ENCODE data around the gene TNK2.
A peak's percentile ranks its signal among the peaks of the same experiment; 100 is the strongest.
"Not testable (repeated sequence)": the region's sequence is repeated elsewhere in the genome, so short reads cannot be mapped to it uniquely, and the experiment has no call there.

TNK2 gene

DNA sequence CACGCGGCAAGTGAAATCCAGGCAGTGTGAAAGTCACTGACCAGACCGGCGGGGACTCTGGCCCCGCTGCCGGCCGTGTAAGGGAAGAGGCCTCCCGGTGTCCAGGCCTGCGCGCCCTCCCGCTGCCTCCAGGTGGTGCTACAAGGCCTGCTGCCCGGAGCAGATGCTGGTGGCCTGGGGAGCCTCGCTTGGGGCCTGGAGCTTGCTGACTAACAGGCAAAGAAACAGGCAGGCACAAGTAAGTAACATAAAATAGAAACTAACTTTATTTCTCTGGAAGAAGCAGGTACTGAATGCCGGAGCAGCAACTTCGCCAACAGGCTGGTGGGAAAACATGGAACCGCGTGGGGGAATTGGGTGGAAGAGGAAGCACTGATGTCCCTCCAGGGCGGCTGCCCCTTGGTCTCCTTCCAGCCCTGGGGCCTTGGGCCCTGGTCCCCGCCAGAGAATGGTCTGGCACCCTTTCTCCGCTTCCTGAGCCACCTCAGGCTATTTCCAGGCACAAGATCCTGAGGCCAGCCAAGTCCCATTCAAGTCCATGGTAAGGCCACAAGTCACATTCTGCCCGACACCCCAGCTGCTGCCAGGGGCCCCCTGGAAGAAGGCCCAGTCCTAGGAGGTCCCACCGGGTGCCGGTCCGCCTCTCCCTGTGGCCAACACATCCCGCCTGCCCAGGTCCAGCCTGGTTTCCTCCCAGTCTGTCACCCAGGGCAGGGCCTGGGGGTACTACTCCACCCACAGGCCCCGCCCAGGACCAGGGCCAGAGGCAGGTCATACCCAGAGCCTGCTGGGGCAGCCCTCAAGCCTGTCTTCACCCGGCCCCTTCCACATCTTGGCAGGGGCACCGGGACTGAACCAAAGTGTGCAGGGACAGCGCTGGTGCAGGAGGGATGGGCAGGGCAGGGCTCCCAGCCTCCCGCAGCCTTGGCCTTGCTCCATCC, 45.0 kb downstream of the TNK2 start:
- Histone ChIP-seq H3K4me2 (ENCODE audit: low read length) (no peak overlapping the region), H3F3A (ENCODE audit: insufficient read depth, low read length) (0 out of 2 replicates have a peak, but pooled peaks cover 3% of the 10 kb centered on the region), H3K36me3 (ENCODE audit: insufficient read depth, low read length) (peaks cover 53% of the 10 kb centered on the region), H3K27ac (ENCODE audit: low read depth, low read length, poor library complexity, severe bottlenecking) (no peak overlapping the region), H3K27me3 (ENCODE audit: insufficient read depth, low read length) (no peaks in the 10 kb centered on the region), H3K4me3 (ENCODE audit: low read depth, low read length, poor library complexity, severe bottlenecking) (no peak overlapping the region), H3K9me2 (ENCODE audit: low read depth, low read length) (no peaks in the 10 kb centered on the region), H3K9ac (ENCODE audit: low read length) (no peak overlapping the region), H3K9me3 (ENCODE audit: low read length) (no peaks in the 10 kb centered on the region), H3K79me2 (ENCODE audit: insufficient read depth, low read length) (no peaks in the 10 kb centered on the region), H2AFZ (ENCODE audit: low read length) (no peak overlapping the region), H3K4me1 (ENCODE audit: insufficient read depth, low read length, severe bottlenecking) (peaks cover 7% of the 10 kb centered on the region), H4K20me1 (ENCODE audit: insufficient read depth, low read length) (no peaks in the 10 kb centered on the region)
- TF ChIP-seq, protein P1, sequence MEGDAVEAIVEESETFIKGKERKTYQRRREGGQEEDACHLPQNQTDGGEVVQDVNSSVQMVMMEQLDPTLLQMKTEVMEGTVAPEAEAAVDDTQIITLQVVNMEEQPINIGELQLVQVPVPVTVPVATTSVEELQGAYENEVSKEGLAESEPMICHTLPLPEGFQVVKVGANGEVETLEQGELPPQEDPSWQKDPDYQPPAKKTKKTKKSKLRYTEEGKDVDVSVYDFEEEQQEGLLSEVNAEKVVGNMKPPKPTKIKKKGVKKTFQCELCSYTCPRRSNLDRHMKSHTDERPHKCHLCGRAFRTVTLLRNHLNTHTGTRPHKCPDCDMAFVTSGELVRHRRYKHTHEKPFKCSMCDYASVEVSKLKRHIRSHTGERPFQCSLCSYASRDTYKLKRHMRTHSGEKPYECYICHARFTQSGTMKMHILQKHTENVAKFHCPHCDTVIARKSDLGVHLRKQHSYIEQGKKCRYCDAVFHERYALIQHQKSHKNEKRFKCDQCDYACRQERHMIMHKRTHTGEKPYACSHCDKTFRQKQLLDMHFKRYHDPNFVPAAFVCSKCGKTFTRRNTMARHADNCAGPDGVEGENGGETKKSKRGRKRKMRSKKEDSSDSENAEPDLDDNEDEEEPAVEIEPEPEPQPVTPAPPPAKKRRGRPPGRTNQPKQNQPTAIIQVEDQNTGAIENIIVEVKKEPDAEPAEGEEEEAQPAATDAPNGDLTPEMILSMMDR (IDR thresholded peaks at IDR 0.05; ENCODE audit: low read length): peak; percentile 98
- no peak for TF ChIP-seq EZH2 (IDR thresholded peaks at IDR 0.05; ENCODE audit: borderline replicate concordance, low read length)

DNA sequence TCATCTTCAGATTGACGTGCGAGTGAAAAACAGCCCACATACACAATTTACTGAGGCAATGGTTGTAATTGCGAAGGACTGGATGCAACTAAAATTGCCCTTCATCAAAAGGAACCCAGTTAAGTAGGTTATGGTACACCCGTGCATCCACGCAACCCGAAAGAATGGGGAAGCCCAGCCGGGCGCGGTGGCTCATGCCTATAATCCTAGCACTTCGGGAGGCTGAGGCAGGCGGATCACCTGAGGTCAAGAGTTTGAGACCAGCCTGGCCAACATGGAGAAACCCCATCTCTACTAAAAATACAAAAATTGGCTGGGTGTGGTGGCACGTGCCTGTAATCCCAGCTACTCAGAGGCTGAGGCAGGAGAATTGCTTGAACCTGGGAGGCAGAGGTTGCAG, 46.0 kb downstream of the TNK2 start:
- not testable (repeated sequence) for H3K4me2 ChIP-seq (ENCODE audit: low read length); H4K20me1 ChIP-seq (ENCODE audit: insufficient read depth, low read length); H3K4me3 ChIP-seq (ENCODE audit: low read depth, low read length, poor library complexity, severe bottlenecking); H2AFZ ChIP-seq (ENCODE audit: low read length); H3K9me2 ChIP-seq (ENCODE audit: low read depth, low read length); H3K9ac ChIP-seq (ENCODE audit: low read length); H3K9me3 ChIP-seq (ENCODE audit: low read length); H3F3A ChIP-seq (ENCODE audit: insufficient read depth, low read length); H3K4me1 ChIP-seq (ENCODE audit: insufficient read depth, low read length, severe bottlenecking); H3K27ac ChIP-seq (ENCODE audit: low read depth, low read length, poor library complexity, severe bottlenecking); H3K79me2 ChIP-seq (ENCODE audit: insufficient read depth, low read length); H3K27me3 ChIP-seq (ENCODE audit: insufficient read depth, low read length)
- peaks cover 43% of the 10 kb centered on the region for H3K36me3 ChIP-seq (ENCODE audit: insufficient read depth, low read length)

DNA sequence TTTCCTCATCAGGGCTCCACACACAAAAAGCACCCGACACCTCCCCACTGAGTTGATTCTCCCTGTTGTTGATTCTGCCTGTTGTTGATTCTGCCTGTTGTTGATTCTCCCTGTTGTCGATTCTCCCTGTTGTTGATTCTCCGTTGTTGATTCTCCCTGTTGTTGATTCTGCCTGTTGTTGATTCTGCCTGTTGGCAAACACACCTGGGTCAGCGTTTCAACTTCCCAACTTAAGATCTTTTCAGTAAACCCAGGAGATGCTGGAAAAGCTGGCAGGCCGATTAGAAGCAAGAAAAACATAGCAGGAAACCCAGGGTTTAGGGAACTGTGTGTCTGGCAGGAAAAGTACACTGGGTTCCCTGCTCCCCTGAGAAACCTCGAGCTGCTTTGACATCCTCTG, 47.9 kb downstream of the TNK2 start:
- no peak overlapping the region for H3K4me2 ChIP-seq (ENCODE audit: low read length)
- no peak overlapping the region for H2AFZ ChIP-seq (ENCODE audit: low read length)
- H3K36me3 ChIP-seq (ENCODE audit: insufficient read depth, low read length): peaks cover 28% of the 10 kb centered on the region
- no peaks in the 10 kb centered on the region for H3K9me2 ChIP-seq (ENCODE audit: low read depth, low read length)
- TF ChIP-seq EZH2 (IDR thresholded peaks at IDR 0.05; ENCODE audit: borderline replicate concordance, low read length): no peak
- H3K4me1 ChIP-seq (ENCODE audit: insufficient read depth, low read length, severe bottlenecking): peaks cover 7% of the 10 kb centered on the region
- no peaks in the 10 kb centered on the region for H4K20me1 ChIP-seq (ENCODE audit: insufficient read depth, low read length)
- H3K79me2 ChIP-seq (ENCODE audit: insufficient read depth, low read length): no peaks in the 10 kb centered on the region
- H3K9ac ChIP-seq (ENCODE audit: low read length): no peak overlapping the region
- H3K9me3 ChIP-seq (ENCODE audit: low read length): no peaks in the 10 kb centered on the region
- no peaks in the 10 kb centered on the region for H3K27me3 ChIP-seq (ENCODE audit: insufficient read depth, low read length)
- H3F3A ChIP-seq (ENCODE audit: insufficient read depth, low read length): no peaks in the 10 kb centered on the region
- H3K4me3 ChIP-seq (ENCODE audit: low read depth, low read length, poor library complexity, severe bottlenecking): no peak overlapping the region
- H3K27ac ChIP-seq (ENCODE audit: low read depth, low read length, poor library complexity, severe bottlenecking): no peak overlapping the region

DNA sequence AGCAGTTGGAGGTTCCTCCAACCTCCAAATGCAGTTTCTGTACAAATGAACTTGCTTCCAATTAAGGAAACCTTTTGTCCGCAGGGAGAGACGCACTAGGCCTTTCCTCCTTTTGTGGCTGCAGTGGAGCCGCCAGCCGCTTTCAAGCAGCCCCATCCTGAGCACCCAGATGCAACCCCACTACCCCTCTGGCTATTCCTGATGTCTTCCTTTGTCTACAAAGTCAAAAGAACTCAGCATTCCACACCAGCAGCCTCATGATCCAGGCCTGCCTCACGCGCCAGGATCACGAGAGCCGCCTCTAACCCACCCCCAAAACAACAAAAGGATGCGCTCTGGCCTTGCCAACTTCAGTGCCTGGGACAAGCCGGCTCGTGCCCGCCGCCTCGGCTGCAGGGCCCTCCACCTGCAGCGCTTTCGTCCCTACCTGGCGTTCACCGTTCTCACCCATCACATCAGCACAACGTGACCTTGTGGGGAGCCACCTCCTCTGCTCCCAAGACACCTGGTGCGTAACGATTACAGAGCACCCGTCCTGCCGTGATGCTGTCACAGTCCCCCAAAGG, 48.4 kb downstream of the TNK2 start:
- H2AFZ ChIP-seq (ENCODE audit: low read length): no peak overlapping the region

More for the DNA sequence above, 48.4 kb downstream of the TNK2 start:
- Histone ChIP-seq H3K4me3 (ENCODE audit: low read depth, low read length, poor library complexity, severe bottlenecking) (no peak overlapping the region), H3K27me3 (ENCODE audit: insufficient read depth, low read length) (no peaks in the 10 kb centered on the region), H3K9ac (ENCODE audit: low read length) (no peak overlapping the region), H3F3A (ENCODE audit: insufficient read depth, low read length) (no peaks in the 10 kb centered on the region), H3K4me1 (ENCODE audit: insufficient read depth, low read length, severe bottlenecking) (peaks cover 7% of the 10 kb centered on the region), H3K9me2 (ENCODE audit: low read depth, low read length) (no peaks in the 10 kb centered on the region), H3K79me2 (ENCODE audit: insufficient read depth, low read length) (no peaks in the 10 kb centered on the region), H3K27ac (ENCODE audit: low read depth, low read length, poor library complexity, severe bottlenecking) (no peak overlapping the region), H3K4me2 (ENCODE audit: low read length) (peak overlapping the region; percentile 54), H4K20me1 (ENCODE audit: insufficient read depth, low read length) (no peaks in the 10 kb centered on the region), H3K36me3 (ENCODE audit: insufficient read depth, low read length) (peaks cover 25% of the 10 kb centered on the region), H3K9me3 (ENCODE audit: low read length) (no peaks in the 10 kb centered on the region)
- TF ChIP-seq, protein P1 (IDR thresholded peaks at IDR 0.05; ENCODE audit: low read length): no peak
- TF ChIP-seq EZH2 (IDR thresholded peaks at IDR 0.05; ENCODE audit: borderline replicate concordance, low read length): no peak
